HepG2 (cell line): ENCODE measurements around the gene LBX2. TPM values are rescaled to one million over a fixed set of nuclear protein-coding genes. Genes with fewer than 3 reads are reported as not detected.
A peak's percentile ranks its signal among the peaks of the same experiment; 100 is the strongest.

ENCODE experiments used
- ARNT ChIP-seq: fragments of 450-650 bp; IDR thresholded peaks from 2 replicates; pipeline ENCODE4 v1.6.1; 2017
- CC2D1A ChIP-seq: sonication (generic); formaldehyde crosslinking; IDR thresholded peaks from 2 replicates; pipeline ENCODE4 v1.8.1; 2023; ENCODE audit warnings: mild to moderate bottlenecking, missing genetic modification reagents
- DPF2 ChIP-seq: sonication (generic); formaldehyde crosslinking; IDR thresholded peaks from 2 replicates; pipeline ENCODE4 v1.4.0; 2020; ENCODE audit warnings: mild to moderate bottlenecking, low read depth, missing genetic modification reagents, borderline replicate concordance
- GFI1 ChIP-seq: sonication (generic); formaldehyde crosslinking; IDR thresholded peaks from 2 replicates; pipeline ENCODE4 v1.5.0; 2020; ENCODE audit warnings: missing genetic modification reagents, mild to moderate bottlenecking, borderline replicate concordance
- KAT8 ChIP-seq: IDR thresholded peaks from 2 replicates; pipeline ENCODE4 v1.6.1; 2016; ENCODE audit warnings: missing genetic modification reagents, missing compliant biosample characterization
- MED1 ChIP-seq: sonication (generic); formaldehyde crosslinking; IDR thresholded peaks from 2 replicates; pipeline ENCODE4 v1.4.0; 2020; ENCODE audit warnings: missing genetic modification reagents
- MXI1 ChIP-seq: IDR thresholded peaks from 3 replicates; pipeline ENCODE4 v1.6.1; 2012; ENCODE audit warnings: low read depth, low read length, inconsistent platforms, borderline replicate concordance
- NFE2 ChIP-seq: sonication (generic); formaldehyde crosslinking; IDR thresholded peaks from 2 replicates; pipeline ENCODE4 v1.4.0; 2020; ENCODE audit warnings: missing genetic modification reagents
- PHF20 ChIP-seq: sonication (generic); formaldehyde crosslinking; IDR thresholded peaks from 2 replicates; pipeline ENCODE4 v1.5.0; 2020; ENCODE audit warnings: mild to moderate bottlenecking, missing genetic modification reagents
- PHF5A ChIP-seq: IDR thresholded peaks from one replicate; pipeline ENCODE4 v1.6.1; 2018; ENCODE audit warnings: low read depth, missing genetic modification reagents; ENCODE audit not compliant: unreplicated experiment
- SIX1 ChIP-seq: sonication (generic); formaldehyde crosslinking; IDR thresholded peaks from 2 replicates; pipeline ENCODE4 v1.4.0; 2020; ENCODE audit warnings: missing genetic modification reagents, borderline replicate concordance
- SMAD3 ChIP-seq: sonication (generic); formaldehyde crosslinking; IDR thresholded peaks from 2 replicates; pipeline ENCODE4 v1.4.0; 2020; ENCODE audit warnings: missing genetic modification reagents
- SOX5 ChIP-seq: IDR thresholded peaks from 2 replicates; pipeline ENCODE4 v1.6.1; 2016; ENCODE audit warnings: borderline replicate concordance
- SP5 ChIP-seq: IDR thresholded peaks from 2 replicates; pipeline ENCODE4 v1.6.1; 2016; ENCODE audit warnings: low read depth, borderline replicate concordance
- TARDBP ChIP-seq: sonication (generic); formaldehyde crosslinking; IDR thresholded peaks from 2 replicates; pipeline ENCODE4 v1.8.0; 2022; ENCODE audit warnings: mild to moderate bottlenecking, missing genetic modification reagents
- YEATS2 ChIP-seq: sonication (generic); formaldehyde crosslinking; IDR thresholded peaks from 2 replicates; pipeline ENCODE4 v1.4.0; 2020; ENCODE audit warnings: missing genetic modification reagents, borderline replicate concordance
- ZNF24 ChIP-seq: fragments of 450-650 bp; IDR thresholded peaks from 2 replicates; pipeline ENCODE4 v1.6.1; 2017; ENCODE audit warnings: antibody characterized with exemption, mild to moderate bottlenecking
- ZNF263 ChIP-seq: sonication (generic); formaldehyde crosslinking; IDR thresholded peaks from 2 replicates; pipeline ENCODE4 v1.4.0; 2020; ENCODE audit warnings: missing genetic modification reagents
- ZNF264 ChIP-seq: sonication (generic); formaldehyde crosslinking; IDR thresholded peaks from 2 replicates; pipeline ENCODE4 v1.4.0; 2020; ENCODE audit warnings: missing genetic modification reagents
- ZNF34 ChIP-seq: sonication (generic); formaldehyde crosslinking; IDR thresholded peaks from 2 replicates; pipeline ENCODE4 v1.4.0; 2020; ENCODE audit warnings: mild to moderate bottlenecking, missing genetic modification reagents, borderline replicate concordance
- ZNF788 ChIP-seq: sonication (generic); formaldehyde crosslinking; IDR thresholded peaks from 2 replicates; pipeline ENCODE4 v1.5.0; 2020; ENCODE audit warnings: mild to moderate bottlenecking, missing genetic modification reagents, borderline replicate concordance
- ZSCAN21 ChIP-seq: sonication (generic); formaldehyde crosslinking; IDR thresholded peaks from 2 replicates; pipeline ENCODE4 v1.8.0; 2022; ENCODE audit warnings: mild to moderate bottlenecking, missing genetic modification reagents, moderate library complexity, borderline replicate concordance
- polyA plus RNA-seq, 8 experiments: library from polyadenylated mRNA; depleted of rRNA in 3 of 8; stranded (reverse) in 7 of 8; unstranded in 1 of 8; fragments of >200 nt; fragmentation: Illumina TruSeq in 4 of 8; extraction: Trizol in 4 of 8; gene quantifications; 2 replicates each; pipeline versions ENCODE4 v1.2.1 to v1.2.3, GENCODE V29; 2011 to 2016; ENCODE audit warnings: low read depth in 4 of 8, missing spikeins in 1 of 8, mixed read lengths in 1 of 8; ENCODE audit not compliant: insufficient read depth in 1 of 8
- total RNA-seq, 5 experiments: library from RNA; depleted of rRNA; stranded (reverse); fragments of >200 nt; fragmentation: Illumina TruSeq; extraction: Trizol; gene quantifications; 2 replicates each; pipeline ENCODE4 v1.2.3, GENCODE V29; 2016; ENCODE audit warnings: low read depth in 1 of 5
- TF ChIP-seq, protein P1 (sequence below): sonication (generic); formaldehyde crosslinking; IDR thresholded peaks from 2 replicates; pipeline ENCODE4 v1.4.0; 2020; ENCODE audit warnings: missing genetic modification reagents, borderline replicate concordance
- TF ChIP-seq, protein P2 (sequence below): sonication (generic); formaldehyde crosslinking; IDR thresholded peaks from 2 replicates; pipeline ENCODE4 v1.9.0; 2021; ENCODE audit warnings: missing genetic modification reagents, mild to moderate bottlenecking, borderline replicate concordance
- TF ChIP-seq, protein P3 (sequence below): IDR thresholded peaks from 2 replicates; pipeline ENCODE4 v1.6.1; 2018; ENCODE audit warnings: missing genetic modification reagents
- TF ChIP-seq, protein P4 (sequence below): IDR thresholded peaks from 2 replicates; pipeline ENCODE4 v1.6.1; 2016; ENCODE audit warnings: missing compliant biosample characterization, missing genetic modification reagents, borderline replicate concordance

Gene LBX2
- total and polyA plus RNA-seq, 2 of the 13 experiments (the other 11 are each of a cell fraction or from before 2014, with no cell fraction given), result 6.4 to 8.1 TPM

DNA sequence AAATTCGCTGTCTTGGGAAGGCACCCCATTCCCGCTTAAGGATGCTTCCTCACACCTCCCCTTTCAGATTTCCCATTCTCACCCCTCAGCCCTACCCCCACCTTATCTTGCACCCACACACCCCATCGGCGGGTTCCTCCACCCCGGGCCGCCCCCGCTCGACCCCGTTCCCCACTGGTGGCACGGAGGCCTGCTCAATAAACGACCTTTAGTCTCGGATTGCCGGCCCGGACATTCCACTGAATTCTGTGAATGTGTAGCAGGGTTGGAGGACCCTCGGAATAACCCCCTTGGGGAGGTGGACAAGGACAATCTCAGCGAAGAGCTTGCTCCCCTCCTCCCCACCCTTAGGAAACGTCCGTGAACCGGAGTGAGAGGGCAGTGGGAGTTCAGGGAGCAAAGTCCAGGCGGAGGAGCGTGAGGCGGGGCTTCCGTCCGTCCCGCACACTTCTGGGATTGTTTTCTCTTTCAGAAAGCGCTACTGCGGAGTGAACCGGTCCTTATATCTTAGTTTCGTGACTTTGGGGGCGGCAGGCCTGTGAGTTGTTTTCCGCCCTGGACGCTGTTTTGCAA lies 2.8 kb upstream of the LBX2 start (continued):
- TF ChIP-seq SOX5 (CRISPR knock-in tag), result peak; percentile 75; the same call in 1 of the 2 replicates
- 0 out of 2 replicates have a peak, but pooled peaks have one; percentile 9 for TF ChIP-seq ZNF24
- peak; percentile 74; the same call in 1 of the 2 replicates for TF ChIP-seq ZNF788
- no peak for TF ChIP-seq ZNF34 (CRISPR knock-in tag)
- 0 out of 2 replicates have a peak, but pooled peaks have one; percentile 22 for TF ChIP-seq ZSCAN21
- TF ChIP-seq CC2D1A (CRISPR knock-in tag), result no peak
- no peak for TF ChIP-seq NFE2 (CRISPR knock-in tag)
- peak; percentile 10 for TF ChIP-seq PHF20 (CRISPR knock-in tag)
- TF ChIP-seq, protein P1, sequence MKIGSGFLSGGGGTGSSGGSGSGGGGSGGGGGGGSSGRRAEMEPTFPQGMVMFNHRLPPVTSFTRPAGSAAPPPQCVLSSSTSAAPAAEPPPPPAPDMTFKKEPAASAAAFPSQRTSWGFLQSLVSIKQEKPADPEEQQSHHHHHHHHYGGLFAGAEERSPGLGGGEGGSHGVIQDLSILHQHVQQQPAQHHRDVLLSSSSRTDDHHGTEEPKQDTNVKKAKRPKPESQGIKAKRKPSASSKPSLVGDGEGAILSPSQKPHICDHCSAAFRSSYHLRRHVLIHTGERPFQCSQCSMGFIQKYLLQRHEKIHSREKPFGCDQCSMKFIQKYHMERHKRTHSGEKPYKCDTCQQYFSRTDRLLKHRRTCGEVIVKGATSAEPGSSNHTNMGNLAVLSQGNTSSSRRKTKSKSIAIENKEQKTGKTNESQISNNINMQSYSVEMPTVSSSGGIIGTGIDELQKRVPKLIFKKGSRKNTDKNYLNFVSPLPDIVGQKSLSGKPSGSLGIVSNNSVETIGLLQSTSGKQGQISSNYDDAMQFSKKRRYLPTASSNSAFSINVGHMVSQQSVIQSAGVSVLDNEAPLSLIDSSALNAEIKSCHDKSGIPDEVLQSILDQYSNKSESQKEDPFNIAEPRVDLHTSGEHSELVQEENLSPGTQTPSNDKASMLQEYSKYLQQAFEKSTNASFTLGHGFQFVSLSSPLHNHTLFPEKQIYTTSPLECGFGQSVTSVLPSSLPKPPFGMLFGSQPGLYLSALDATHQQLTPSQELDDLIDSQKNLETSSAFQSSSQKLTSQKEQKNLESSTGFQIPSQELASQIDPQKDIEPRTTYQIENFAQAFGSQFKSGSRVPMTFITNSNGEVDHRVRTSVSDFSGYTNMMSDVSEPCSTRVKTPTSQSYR (CRISPR knock-in tag), result peak; percentile 85
- TF ChIP-seq DPF2, result peak; percentile 60
- peak; percentile 25; the same call in 1 of the 2 replicates for TF ChIP-seq SMAD3 (CRISPR knock-in tag)
- TF ChIP-seq SP5 (CRISPR knock-in tag), result peak; percentile 90
- peak; percentile 77; the same call in 1 of the 3 replicates for TF ChIP-seq MXI1
- TF ChIP-seq, protein P2, sequence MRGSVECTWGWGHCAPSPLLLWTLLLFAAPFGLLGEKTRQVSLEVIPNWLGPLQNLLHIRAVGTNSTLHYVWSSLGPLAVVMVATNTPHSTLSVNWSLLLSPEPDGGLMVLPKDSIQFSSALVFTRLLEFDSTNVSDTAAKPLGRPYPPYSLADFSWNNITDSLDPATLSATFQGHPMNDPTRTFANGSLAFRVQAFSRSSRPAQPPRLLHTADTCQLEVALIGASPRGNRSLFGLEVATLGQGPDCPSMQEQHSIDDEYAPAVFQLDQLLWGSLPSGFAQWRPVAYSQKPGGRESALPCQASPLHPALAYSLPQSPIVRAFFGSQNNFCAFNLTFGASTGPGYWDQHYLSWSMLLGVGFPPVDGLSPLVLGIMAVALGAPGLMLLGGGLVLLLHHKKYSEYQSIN (CRISPR knock-in tag), result no peak
- TF ChIP-seq ZNF263 (CRISPR knock-in tag), result peak; percentile 94
- peak; percentile 77; the same call in 1 of the 2 replicates for TF ChIP-seq KAT8 (CRISPR knock-in tag)
- 0 out of 2 replicates have a peak, but pooled peaks have one; percentile 61 for TF ChIP-seq GFI1 (CRISPR knock-in tag)
- TF ChIP-seq, protein P3, sequence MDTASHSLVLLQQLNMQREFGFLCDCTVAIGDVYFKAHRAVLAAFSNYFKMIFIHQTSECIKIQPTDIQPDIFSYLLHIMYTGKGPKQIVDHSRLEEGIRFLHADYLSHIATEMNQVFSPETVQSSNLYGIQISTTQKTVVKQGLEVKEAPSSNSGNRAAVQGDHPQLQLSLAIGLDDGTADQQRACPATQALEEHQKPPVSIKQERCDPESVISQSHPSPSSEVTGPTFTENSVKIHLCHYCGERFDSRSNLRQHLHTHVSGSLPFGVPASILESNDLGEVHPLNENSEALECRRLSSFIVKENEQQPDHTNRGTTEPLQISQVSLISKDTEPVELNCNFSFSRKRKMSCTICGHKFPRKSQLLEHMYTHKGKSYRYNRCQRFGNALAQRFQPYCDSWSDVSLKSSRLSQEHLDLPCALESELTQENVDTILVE (CRISPR knock-in tag), result peak; percentile 88
- TF ChIP-seq MED1 (CRISPR knock-in tag), result peak; percentile 87
- TF ChIP-seq YEATS2 (CRISPR knock-in tag), result peak; percentile 33; the same call in 1 of the 2 replicates
- TF ChIP-seq SIX1 (CRISPR knock-in tag), result 0 out of 2 replicates have a peak, but pooled peaks have one; percentile 11
- TF ChIP-seq PHF5A (CRISPR knock-in tag), result peak; percentile 83
- TF ChIP-seq ZNF264 (CRISPR knock-in tag), result peak; percentile 40; the same call in 1 of the 2 replicates
- TF ChIP-seq, protein P4, sequence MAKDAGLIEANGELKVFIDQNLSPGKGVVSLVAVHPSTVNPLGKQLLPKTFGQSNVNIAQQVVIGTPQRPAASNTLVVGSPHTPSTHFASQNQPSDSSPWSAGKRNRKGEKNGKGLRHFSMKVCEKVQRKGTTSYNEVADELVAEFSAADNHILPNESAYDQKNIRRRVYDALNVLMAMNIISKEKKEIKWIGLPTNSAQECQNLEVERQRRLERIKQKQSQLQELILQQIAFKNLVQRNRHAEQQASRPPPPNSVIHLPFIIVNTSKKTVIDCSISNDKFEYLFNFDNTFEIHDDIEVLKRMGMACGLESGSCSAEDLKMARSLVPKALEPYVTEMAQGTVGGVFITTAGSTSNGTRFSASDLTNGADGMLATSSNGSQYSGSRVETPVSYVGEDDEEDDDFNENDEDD (CRISPR knock-in tag), result peak; percentile 42; the same call in 1 of the 2 replicates
- TF ChIP-seq ARNT, result no peak
- peak; percentile 83 for TF ChIP-seq TARDBP (CRISPR knock-in tag)
